NCI-H748 (cell line): ENCODE measurements around the gene MCF2L.
"Not testable (repeated sequence)": the region's sequence is repeated elsewhere in the genome, so short reads cannot be mapped to it uniquely, and the experiment has no call there.

Experiments
- DNase-seq: peaks from one replicate; lab custom pipeline; 2025; ENCODE audit not compliant: unreplicated experiment; lab: John Stamatoyannopoulos, UW

MCF2L gene

GRCh38 chr13:112968910-112969691 is at the start of gene MCF2L:
Gene MCF2L (plus strand): TSS chr13:112969214. CDS start chr13:112969380, 166 bp downstream.
- peak; percentile 82 for DNase-seq

- DNase-seq: no peak
Observed at GRCh38 chr13:112923962-112924361, 45.1 kb upstream of the MCF2L start.

- no peak for DNase-seq
Observed at GRCh38 chr13:112924365-112924764, 44.6 kb upstream of the MCF2L start.

GRCh38 chr13:112926003-112926402 is 43.0 kb upstream of the MCF2L start:
- DNase-seq: no peak

GRCh38 chr13:112926993-112927392 is 42.0 kb upstream of the MCF2L start:
- no peak for DNase-seq

GRCh38 chr13:112928020-112928971 is 40.7 kb upstream of the MCF2L start:
- DNase-seq: no peak

- peak; percentile 88 for DNase-seq
Observed at GRCh38 chr13:112928972-112929782, 39.8 kb upstream of the MCF2L start.

GRCh38 chr13:112929783-112930055 is 39.3 kb upstream of the MCF2L start:
- DNase-seq: no peak

- no peak for DNase-seq
Observed at GRCh38 chr13:112930192-112930591, 38.8 kb upstream of the MCF2L start.

- peak; percentile 97 for DNase-seq
Observed at GRCh38 chr13:112931028-112931934, 37.7 kb upstream of the MCF2L start.

GRCh38 chr13:112932971-112933370 is 36.0 kb upstream of the MCF2L start:
- DNase-seq: no peak

GRCh38 chr13:112933649-112934048 is 35.4 kb upstream of the MCF2L start:
- no peak for DNase-seq

- no peak for DNase-seq
Observed at GRCh38 chr13:112934078-112934477, 34.9 kb upstream of the MCF2L start.

- no peak for DNase-seq
Observed at GRCh38 chr13:112938680-112939079, 30.3 kb upstream of the MCF2L start.

- peak; percentile 15 for DNase-seq
Observed at GRCh38 chr13:112940236-112940635, 28.8 kb upstream of the MCF2L start.

- DNase-seq: no peak
Observed at GRCh38 chr13:112941349-112941748, 27.7 kb upstream of the MCF2L start.

GRCh38 chr13:112941765-112942164 is 27.2 kb upstream of the MCF2L start:
- not testable (repeated sequence) for DNase-seq

- peak; percentile 97 for DNase-seq
Observed at GRCh38 chr13:112942689-112943308, 26.2 kb upstream of the MCF2L start.

- DNase-seq: peak; percentile 76
Observed at GRCh38 chr13:112943309-112944125, 25.5 kb upstream of the MCF2L start.
